Activated CD8-positive, alpha-beta memory T cell treated with anti-CD3 and anti-CD28 coated beads for 1 hour (primary cell): ENCODE measurements around the gene BRF1.

Experiments used
- DNase-seq, 2 donors: peaks; one replicate each; pipeline ENCODE4 v3.0.0-alpha.2; 2020; ENCODE audit warnings: low read depth in 1 of 2; ENCODE audit errors: extremely low read depth in 1 of 2

Gene BRF1

DNA sequence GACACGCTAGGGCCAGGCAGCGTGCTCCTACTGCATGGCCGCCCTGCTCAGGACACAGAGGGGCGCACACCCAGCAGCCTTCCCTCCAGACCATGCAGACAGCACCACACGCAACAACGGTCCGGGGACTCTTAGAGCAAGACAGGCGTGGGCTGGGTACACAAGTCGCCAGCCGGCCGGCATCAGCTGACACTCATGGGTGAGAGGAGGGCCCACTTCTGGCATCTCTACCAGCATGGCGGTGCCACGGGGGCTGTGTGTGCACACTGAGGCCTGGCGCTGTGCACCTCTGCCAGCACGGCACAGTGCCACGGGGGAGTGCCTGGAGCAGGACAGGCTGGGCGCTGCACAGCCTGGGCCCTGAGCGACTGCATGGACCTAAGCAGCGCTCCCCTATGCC is 59.2 kb downstream of the BRF1 start:
- no peak for DNase-seq

DNA sequence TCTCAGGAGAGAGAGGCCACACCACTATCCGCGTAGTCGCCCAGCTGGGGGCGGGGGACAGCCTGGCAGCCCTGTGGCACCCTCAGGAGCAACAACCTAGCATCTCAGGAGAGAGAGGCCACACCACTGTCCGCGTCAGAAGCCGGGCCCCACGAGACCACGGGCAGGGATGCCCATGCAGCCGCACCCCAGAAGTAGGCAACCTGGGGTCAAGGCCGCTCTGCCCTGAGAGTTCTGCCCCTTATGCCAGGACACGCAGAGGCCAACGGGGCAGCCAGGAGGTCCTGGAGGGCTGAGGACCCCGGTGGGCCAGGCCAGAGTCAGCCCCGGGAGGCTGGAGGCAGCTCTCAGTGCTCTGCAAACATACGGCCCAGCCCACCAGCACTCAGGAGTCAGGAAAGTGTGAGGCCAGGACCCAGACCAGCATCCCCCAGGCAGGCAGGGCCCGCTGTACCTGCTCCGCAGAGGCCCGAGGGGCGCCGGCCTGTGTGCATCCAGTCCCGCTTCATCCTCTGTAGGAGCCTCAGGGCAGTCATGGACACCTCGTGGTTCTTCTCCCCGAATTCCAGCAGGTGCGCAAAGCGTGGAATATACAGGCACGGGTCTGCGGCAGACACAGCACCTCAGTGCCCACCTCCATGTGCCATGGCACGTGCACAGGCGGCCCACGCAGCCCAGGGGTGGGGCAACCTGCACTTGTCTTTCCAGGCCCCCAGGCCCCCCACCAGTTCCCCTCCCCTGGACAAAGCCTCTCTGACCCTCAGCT is 59.8 kb downstream of the BRF1 start:
- DNase-seq: no peak

DNA sequence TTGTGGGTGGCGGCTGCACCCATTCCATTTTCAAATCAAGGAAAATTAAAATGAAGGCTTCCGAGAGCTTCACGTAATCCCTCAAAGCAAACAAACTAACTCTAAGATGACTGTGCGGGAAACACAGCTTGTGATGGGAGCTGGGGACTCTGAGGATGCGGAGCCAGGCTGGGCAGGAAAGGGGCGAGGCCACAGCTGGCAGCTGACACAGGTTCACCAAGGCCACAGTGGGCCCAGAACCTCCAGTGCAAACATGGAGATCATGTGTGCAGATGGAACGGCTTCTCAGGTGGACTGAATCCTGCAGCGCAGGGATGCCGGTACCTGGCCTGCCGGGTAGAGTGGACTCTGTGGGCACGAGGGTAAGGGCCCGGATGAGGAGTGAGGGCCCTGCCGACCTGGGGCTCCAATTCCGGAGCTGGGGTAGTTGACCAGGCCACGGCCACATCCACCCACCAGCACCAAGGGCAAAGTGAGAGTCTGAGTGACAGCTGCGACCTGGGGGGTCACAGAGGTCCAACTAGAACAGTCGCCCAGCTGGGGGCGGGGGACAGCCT is 71.6 kb downstream of the BRF1 start:
- DNase-seq: no peak

DNA sequence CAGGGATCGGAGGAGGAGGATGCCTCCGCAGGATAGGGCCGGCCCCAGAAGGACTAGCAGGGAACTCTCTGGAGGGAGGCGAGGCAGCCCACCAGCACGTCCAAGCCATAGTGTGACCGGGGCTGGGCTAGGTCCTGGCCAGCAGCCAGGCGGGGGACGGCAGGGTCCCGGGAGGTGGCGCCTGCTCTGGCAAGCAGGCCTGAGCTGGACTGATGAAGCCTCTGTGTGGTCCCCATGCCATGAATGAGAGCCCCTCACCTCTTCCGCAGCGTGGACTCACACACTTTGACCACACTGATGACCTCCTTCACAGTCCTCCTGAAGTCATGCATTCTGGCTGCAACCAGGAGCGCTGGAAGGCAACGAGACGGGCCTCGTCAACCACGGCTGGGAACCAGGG is 72.2 kb downstream of the BRF1 start:
- DNase-seq: no peak

DNA sequence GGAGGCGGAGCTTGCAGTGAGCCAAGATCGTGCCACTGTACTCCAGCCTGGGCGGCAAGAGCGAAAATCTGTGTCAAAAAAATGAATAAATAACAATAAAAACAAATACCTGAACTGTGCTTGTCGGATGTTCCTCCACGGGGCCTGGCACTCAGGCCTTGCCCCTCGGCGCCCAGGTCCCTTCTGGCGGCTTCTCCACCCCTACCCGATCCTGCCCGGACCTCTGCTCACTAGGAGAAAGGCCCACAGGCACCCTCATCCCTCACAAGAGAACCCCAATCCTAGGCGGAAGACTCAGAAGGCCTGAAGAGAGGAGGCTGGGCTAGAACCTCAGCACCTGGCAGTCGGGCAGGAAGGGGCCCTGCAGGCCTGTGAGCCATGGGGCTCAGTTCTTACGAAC is 73.5 kb downstream of the BRF1 start:
- no peak for DNase-seq

DNA sequence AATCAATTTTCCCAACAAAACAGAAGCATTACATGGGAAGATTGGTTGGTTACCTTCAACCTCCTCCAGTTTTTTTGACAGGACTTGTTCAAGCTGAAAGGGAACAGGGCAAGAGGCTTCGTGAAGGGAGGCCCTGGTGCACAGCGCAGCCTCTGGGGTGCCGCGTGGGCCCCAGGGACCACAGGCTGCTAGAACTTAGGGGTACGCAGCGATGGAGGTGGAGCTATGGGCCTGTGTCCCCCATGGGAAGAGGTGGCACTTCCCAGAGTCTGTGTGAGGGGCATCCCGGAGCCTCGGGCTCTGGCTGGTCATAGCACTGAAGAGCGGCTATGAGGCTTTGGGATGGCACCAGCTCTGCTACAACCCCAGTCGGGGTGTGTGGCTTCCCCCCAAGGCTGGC is 74.6 kb downstream of the BRF1 start:
- no peak for DNase-seq

DNA sequence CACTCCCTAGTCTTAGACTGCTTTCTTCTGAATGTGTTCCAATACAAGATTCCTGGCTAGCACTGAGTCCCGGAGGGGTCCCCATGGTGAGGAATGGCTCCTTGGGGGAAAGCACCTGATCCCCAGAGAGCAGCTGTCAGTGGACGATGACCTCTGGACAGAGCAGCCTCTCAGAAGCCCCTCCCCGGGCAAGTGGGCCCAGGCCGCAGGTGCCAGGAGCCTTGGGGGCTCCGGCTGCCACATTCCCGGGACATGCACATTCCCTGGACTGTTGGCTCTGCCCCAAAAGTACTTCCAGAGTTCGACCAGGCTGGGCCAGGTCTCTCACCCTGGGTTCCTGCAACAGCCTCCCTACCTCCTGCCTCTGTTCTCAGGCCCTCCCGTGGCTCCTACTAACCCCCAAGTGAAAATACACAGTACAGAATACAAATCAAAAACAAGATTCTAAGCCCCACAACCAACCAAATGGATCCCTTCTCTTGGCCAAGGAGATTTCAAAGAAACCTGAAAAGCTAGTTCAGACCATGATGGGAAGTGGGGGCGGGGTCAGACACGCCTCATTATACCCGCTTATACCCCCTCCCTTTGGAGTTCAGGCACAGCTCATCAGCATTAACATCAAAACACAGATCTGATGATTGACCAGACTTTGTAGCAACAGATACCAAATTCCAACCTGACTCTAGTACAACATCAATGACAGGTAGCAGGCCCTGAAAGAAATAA is 75.8 kb downstream of the BRF1 start:
- no peak for DNase-seq

DNA sequence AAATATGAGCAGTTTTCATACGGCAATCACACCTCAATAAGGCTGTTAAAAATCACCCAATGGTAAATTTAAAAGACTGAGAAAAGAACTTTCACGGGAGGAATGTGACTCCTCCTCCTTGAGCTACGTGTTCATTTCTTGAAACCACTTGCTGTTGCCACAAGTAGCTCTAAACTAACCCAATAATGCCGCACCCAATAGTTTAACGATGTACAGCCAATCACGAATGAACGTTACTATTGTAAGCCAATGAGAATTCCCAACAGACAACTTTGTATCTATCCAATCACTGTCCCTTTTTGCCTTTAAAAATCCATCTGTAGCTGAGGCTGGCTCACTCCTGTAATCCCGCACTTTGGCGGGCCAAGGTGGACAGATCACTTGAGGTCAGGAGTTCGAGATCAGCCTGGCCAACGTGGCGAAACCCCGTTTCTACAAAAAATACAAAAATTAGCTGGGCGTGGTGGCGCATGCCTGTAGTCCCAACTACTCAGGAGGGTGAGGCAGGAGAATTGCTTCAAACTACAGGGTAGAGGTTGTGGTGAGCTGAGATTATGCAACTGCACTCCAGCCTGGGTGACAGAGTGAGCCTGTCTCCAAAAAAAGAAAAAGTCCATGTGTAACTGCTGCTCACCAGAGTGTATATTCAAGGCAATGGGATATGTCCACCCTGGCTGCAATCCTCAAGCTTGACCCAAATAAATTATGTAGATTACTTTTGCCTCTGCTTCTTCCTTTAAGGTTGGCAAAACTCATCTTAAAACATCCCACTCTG is 76.8 kb downstream of the BRF1 start:
- DNase-seq: no peak

DNA sequence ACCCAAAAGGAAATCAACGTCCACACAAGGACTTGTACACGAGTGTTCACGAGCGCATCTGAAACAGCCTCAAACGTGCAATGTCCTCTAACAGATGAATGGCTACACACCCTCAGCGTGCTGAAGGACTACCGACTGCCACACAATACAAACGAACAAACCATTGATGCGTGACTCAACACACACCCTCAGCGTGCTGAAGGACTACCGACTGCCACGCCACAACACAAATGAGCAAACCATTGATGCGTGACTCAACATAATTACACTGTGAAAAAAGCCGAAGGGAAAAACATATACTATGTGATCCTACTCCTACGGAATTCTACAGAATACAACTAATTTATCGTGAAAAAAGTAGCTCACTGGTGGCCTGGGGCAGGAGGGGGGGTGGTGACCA is 77.5 kb downstream of the BRF1 start:
- DNase-seq: no peak

DNA sequence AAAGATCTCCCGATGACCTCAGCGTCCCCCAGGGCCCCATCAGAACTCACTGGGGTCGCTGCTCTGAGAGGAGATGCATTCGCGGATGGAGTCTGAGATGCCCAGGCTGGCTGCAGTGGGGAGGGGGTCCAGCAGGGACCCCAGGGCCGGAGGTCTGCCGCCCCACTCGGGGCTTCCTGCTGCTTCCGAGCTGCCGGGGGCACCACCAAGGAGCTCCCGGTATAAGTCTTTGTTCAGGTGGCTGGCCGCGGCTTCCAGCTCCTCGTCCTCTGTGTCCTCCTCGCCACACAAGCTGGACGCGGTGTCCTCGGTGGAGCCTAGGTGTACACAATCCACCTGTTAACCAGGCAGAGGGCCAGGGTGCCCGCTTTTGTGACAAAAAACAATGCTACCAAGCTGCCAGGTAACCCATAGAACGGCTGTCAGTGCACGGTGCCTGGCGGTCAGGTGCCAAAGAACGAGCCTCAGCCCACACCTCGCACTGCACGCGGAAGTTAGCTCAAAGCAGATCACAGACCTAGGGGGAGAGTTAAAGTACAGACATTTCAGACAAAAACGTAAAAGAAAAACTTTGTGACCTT is 79.1 kb downstream of the BRF1 start:
- no peak for DNase-seq

DNA sequence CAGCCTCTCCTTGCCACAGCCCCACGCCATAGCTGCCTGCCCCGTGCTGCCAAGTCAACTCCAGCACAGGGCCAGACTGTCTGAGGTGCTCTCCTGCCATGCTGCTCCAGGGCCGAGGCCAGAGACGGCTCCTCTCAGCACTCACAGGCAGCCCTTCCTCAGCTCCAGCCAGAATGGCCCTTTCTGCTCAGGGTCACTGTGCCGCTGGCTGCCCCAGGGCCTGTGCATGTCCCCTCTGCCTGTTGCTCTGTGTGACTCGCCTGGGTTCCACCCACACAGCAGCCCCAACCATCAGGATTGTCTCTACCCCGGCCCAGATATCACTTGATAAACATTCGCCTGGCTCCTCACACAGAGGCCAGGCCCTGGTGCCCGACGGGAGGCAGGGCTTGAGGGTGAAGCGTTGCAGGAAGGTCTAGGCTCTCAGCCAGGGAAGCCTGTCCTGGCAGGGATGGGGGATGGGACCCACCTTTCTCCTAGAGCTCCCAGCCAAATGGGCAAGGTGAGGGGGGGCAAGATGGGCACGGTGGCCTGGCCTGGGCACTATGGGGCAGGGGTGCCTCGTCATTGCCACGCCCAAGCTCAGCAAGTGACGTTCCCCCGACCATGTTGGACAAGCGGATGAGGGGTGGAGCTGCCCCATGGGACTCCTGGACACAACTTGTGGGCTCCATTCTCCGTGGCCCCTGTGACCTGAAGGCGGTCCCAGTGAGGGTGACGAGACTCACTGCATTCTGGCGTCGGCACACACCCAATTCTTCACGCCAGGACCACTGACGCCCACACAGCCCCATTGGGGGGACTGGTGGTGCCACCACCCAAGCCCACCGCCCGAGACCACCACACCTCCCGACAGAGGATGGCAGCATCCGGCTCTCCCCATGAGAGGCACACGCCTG is 79.9 kb downstream of the BRF1 start:
- no peak for DNase-seq

DNA sequence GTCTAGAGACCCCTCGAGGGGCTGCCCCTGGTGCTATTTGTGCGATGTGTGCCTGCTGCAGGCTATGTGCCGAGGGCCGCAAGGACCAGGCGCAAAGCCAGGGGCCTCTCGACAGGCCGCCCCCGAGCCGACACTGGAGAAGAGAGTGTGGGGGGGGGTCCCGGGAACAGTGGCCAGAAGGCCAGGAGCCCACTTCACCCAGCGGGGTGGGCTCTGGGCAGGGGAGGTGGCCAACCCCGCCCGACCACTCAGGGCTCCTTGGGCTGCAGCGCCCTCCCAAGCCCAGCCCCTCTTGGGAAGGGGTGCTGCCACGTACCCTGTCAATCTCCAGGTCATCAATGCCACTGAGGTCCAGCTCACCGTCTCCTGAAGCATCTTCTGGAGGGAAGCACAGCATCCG is 81.0 kb downstream of the BRF1 start:
- DNase-seq: no peak

DNA sequence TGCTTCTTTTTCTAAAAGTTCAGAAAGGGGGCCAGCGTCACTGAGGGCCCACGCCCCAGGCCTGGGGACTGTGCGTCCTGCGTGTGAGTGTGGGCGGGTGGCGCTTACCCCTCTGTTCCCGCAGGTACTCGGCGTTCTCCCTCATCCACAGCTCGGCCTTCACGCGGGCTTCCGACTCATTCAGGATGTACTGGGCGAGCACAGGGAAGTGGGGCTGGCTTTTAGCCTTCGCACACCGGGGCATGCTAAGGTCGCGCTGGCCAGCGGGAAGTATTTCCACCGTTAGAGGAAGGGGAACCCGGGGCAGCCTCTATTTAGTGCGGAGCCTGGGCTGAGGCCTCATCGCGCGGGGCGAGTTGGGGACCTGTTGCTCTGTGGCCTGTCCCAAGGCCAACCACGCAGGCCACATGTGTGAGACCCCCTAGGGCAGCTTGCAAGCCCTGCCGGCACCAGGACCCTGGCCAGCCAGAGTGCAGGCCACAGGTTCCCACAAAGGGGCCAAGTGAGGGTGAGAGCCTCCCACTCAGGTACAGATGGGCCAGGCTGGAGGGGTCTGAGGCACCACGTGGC is 81.7 kb downstream of the BRF1 start:
- no peak for DNase-seq

DNA sequence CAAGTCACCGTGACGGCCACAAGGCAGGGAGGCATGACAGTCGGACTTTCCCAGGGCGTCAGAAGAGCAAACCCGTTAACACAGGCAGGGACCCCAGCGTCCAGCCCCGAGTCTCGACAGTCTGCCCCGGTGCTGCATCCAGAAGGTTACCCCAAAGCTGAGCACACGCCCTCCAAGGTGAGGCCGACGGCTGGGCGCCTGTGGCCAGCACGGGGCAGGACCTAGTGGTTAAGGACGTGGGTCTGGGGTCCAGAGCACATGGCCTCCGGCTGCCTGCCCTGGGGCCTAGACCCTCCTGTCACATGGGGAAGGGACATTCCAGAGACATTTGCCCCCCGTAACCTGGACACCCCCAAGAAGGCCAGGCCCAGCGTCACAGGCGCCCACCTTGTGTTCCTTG is 82.2 kb downstream of the BRF1 start:
- no peak for DNase-seq

DNA sequence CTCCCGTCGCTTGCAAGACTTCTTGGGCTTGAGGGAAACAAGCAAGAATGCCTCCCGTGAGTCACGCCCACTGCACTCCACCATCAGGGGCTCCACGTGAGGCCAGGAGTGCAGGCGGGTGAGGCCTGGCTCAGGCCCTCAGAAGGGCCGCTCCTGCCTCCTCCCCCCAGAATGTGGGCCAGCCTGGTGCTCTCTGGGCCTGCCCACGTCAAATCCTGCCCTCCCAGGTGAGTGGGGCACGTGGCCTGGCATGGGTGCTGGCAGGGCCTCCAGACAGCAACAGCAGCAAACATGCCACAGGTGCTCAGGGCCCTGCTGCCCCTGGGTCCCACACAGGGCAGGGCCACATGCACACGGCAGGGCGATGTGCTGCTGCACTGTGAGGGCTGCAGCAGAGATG is 83.0 kb downstream of the BRF1 start:
- DNase-seq: no peak

DNA sequence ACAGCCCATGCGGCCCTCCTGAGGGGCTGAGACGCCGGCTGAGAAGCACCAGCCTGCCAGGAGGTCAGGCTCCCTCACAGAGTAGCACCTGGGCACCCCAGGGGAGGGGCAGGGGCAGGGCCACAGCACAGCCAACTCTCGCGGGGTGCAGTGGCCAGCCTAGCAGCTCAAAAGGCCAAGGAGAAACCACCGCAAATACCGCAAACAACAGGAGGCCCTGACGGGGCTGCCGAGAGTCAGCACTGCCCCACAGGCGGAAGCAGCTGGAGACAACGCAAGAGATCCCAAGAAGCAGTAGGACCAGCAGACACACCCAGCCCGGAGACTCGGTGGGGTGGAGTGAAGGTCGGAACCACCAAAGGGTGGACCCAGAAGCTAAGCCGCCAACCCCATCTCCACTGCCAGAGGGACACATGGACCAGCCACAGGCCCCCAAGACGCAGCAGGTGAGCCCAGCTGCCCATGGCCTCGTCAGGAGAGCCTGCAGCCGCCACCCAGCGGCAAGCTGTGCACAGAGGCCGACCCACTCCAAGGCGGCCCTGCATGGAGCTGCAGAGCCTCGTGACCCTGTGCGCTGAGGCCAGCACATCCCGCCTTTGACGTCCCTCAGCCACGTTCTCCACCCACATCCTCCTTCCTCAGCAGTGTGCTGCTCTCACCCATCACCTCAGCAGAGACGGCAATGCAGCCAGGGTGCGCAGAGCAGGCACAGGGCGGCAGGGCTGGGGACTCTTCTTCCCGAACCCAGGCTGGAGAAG is 84.1 kb downstream of the BRF1 start:
- no peak for DNase-seq

DNA sequence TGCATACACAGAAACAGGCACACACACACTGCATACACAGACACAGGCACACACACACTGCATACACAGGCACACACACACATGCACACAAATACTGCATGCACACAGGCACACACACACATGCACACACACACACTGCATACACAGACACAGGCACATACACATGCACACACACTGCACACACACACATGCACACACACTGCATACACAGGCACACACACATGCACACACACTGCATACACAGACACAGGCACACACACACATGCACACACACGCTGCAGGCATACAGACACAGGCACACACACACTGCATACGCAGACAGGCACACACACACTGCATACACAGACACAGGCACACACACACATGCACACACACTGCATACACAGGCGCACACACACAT is 85.2 kb downstream of the BRF1 start:
- no peak for DNase-seq

DNA sequence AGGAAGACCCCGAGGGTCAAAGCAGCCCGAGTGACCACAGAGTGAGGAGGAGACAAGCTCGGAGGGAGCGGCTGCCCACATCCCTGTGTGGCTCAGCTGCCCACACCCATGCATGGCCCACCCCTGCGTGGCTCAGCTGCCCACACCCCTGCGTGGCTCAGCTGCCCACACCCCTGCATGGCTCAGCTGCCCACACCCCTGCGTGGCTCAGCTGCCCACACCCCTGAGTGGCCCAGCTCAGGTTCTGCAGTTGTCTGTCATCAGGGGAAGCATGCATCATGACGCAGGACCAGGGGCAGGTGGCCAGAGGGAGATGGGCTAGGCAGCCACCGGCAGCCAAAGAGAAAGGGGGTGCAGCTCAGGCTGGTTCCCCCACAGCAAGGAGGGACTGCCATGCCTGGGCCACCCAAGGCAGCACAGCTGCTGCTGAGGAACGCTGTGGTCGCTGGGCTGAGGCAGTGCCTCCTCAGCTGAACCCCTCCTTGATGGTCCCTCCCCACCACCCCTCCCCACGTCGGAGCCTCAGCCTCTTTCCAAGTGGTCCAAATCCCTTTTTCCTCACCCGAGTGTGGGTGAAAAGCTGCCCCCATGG is 86.4 kb downstream of the BRF1 start:
- DNase-seq: no peak

DNA sequence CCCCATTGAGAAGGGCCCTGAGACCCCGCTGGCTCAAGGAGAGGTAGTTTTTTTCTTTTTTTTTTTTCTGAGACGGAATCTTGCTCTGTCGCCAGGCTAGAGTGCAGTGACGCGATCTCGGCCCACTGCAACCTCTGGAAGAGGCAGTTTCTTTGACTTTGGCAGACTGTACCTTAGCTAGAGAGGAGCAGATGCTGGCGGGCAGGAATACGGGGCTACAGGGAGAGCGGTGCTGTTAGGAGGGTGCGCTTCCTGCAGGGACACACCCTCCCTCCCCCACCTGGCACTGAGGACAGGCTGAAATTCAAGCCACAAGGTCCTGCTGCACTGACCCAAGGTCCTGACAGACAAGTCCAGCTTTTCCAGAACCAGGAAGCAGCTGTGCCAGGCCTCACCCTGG is 87.4 kb downstream of the BRF1 start:
- no peak for DNase-seq
